ENCODE measurements around the gene ZGRF1.

GRCh38 chr4:112655270-112655669 lies 18.6 kb upstream of the ZGRF1 start:
- TF ChIP-seq CTCF (IDR thresholded peaks at IDR 0.05; ENCODE audit: borderline replicate concordance, extremely low read depth, low read length, poor library complexity, severe bottlenecking) = no peak
- TF ChIP-seq EZH2 (IDR thresholded peaks at IDR 0.05; ENCODE audit: borderline replicate concordance, low read depth, low read length, severe bottlenecking) = no peak

Measured in DND-41 (cell line).